Neuronal stem cell (in vitro differentiated cells): ENCODE results near the gene USP10.

Experiments
- DNase-seq: peaks from one replicate; pipeline ENCODE4 v3.0.0-alpha.2; 2013; ENCODE audit warnings: low spot score
- H2AFZ ChIP-seq: one replicate; pipeline ENCODE4 v1.6.1; 2013; ENCODE audit warnings: mild to moderate bottlenecking, low read length, inconsistent platforms
- H2AK5ac ChIP-seq: 2 replicates; pipeline ENCODE4 v1.6.1; 2013; ENCODE audit warnings: low read depth, mild to moderate bottlenecking, inconsistent platforms, low read length, moderate library complexity, mixed read lengths
- H2BK120ac ChIP-seq: 2 replicates; pipeline ENCODE4 v1.6.1; 2013; ENCODE audit warnings: low read depth, mild to moderate bottlenecking, inconsistent platforms, low read length, moderate library complexity, mixed read lengths
- H2BK12ac ChIP-seq: one replicate; pipeline ENCODE4 v1.6.1; 2013; ENCODE audit warnings: low read length, inconsistent platforms
- H2BK15ac ChIP-seq: 2 replicates; pipeline ENCODE4 v1.6.1; 2013; ENCODE audit warnings: mild to moderate bottlenecking, low read length, inconsistent platforms, mixed read lengths
- H2BK5ac ChIP-seq: one replicate; pipeline ENCODE4 v1.6.1; 2013; ENCODE audit warnings: inconsistent platforms, mild to moderate bottlenecking, low read length, moderate library complexity
- H3K14ac ChIP-seq: one replicate; pipeline ENCODE4 v1.6.1; 2013; ENCODE audit warnings: low read length, inconsistent platforms
- H3K18ac ChIP-seq: 2 replicates; pipeline ENCODE4 v1.6.1; 2013; ENCODE audit warnings: low read length, inconsistent platforms
- H3K23ac ChIP-seq: 2 replicates; pipeline ENCODE4 v1.6.1; 2013; ENCODE audit warnings: low read depth, mild to moderate bottlenecking, mixed read lengths, low read length, inconsistent platforms; ENCODE audit not compliant: poor library complexity
- H3K27ac ChIP-seq: replicated peaks from 3 replicates; pipeline ENCODE4 v1.5.1; 2013; ENCODE audit warnings: low read length, inconsistent platforms
- H3K27me3 ChIP-seq, 3 experiments: 2 replicates each; pipeline ENCODE4 v1.6.1; 2013; ENCODE audit warnings: low read length in 3 of 3, mild to moderate bottlenecking in 2 of 3, inconsistent platforms in 1 of 3, low read depth in 1 of 3, mixed read lengths in 1 of 3, moderate library complexity in 1 of 3; ENCODE audit not compliant: control insufficient read depth in 3 of 3, insufficient read depth in 3 of 3
- H3K36me3 ChIP-seq, 2 donors: replicated peaks in 1 of 2; 2 replicates each; pipeline ENCODE4 v1.6.1; 2013; ENCODE audit warnings: low read length in 2 of 2; ENCODE audit not compliant: control insufficient read depth in 2 of 2, insufficient read depth in 2 of 2
- H3K4ac ChIP-seq: 2 replicates; pipeline ENCODE4 v1.6.1; 2013; ENCODE audit warnings: inconsistent platforms, mild to moderate bottlenecking, low read length, moderate library complexity
- H3K4me1 ChIP-seq, 2 donors: 1 replicate in 1 of 2; 2 replicates in 1 of 2; pipeline ENCODE4 v1.6.1; 2013; ENCODE audit warnings: low read length in 2 of 2, low read depth in 1 of 2; ENCODE audit not compliant: control insufficient read depth in 2 of 2, insufficient read depth in 1 of 2
- H3K4me2 ChIP-seq: one replicate; pipeline ENCODE4 v1.6.1; 2013; ENCODE audit warnings: mild to moderate bottlenecking, low read length, inconsistent platforms; ENCODE audit not compliant: insufficient read depth, poor library complexity, severe bottlenecking
- H3K4me3 ChIP-seq, 2 donors: 2 replicates each; pipeline ENCODE4 v1.5.1; 2013; ENCODE audit warnings: low read length in 2 of 2, mild to moderate bottlenecking in 2 of 2, inconsistent platforms in 1 of 2, moderate library complexity in 1 of 2
- H3K79me1 ChIP-seq: one replicate; pipeline ENCODE4 v1.6.1; 2013; ENCODE audit warnings: low read depth, mild to moderate bottlenecking, inconsistent platforms, low read length, moderate library complexity
- H3K9ac ChIP-seq: one replicate; pipeline ENCODE4 v1.6.1; 2013; ENCODE audit warnings: mild to moderate bottlenecking, low read depth, low read length, inconsistent platforms; ENCODE audit not compliant: poor library complexity
- H3K9me3 ChIP-seq, 2 donors: replicated peaks in 1 of 2; 2 replicates each; pipeline versions ENCODE3 to v1.6.1; 2013; ENCODE audit warnings: low read length in 2 of 2, mild to moderate bottlenecking in 2 of 2, inconsistent platforms in 1 of 2, low read depth in 1 of 2, mixed read lengths in 1 of 2, moderate library complexity in 1 of 2; ENCODE audit not compliant: control insufficient read depth in 2 of 2, insufficient read depth in 1 of 2
- H4K8ac ChIP-seq: one replicate; pipeline ENCODE4 v1.6.1; 2013; ENCODE audit warnings: low read depth, mild to moderate bottlenecking, inconsistent platforms, low read length, moderate library complexity
- H4K91ac ChIP-seq: one replicate; pipeline ENCODE4 v1.6.1; 2013; ENCODE audit warnings: low read length, low read depth, mild to moderate bottlenecking, inconsistent platforms; ENCODE audit not compliant: poor library complexity
- WGBS, 2 donors: extraction: QIAGEN DNeasy Blood & Tissue Kit; methylation state at CpG; one replicate each; pipeline ENCODE4 v1.1.7; 2013; ENCODE audit warnings: missing lambda C conversion rate in 2 of 2, mixed read lengths in 1 of 2; ENCODE audit not compliant: insufficient read length in 2 of 2, insufficient replicate concordance in 1 of 2; ENCODE audit errors: extremely low coverage in 2 of 2; 5-methylcytosine and 5-hydroxymethylcytosine counted together

USP10 gene

DNA sequence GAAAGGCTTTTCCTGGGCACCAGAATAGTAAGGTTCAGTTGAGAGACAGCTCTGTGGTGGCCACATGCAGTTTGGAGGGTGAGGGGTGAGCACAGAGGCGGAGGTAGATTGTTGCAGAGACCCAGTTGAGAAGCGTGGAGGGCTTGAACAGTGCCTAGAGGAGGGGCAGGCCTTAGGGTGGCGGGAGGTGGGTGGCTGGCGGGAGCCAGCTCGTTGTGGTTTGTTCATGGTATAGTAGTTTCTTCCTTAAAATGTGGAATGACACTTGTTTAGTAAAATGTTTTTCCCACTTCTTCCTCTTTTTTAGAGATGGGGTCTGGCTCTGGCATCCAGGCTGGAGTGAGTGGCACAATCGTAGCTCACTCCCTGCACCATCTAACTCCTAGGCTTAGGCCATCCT lies 14.2 kb downstream of the USP10 start:
- no peak overlapping the region for H2BK120ac ChIP-seq
- H3K9ac ChIP-seq: no peak overlapping the region
- H2BK12ac ChIP-seq: no peak overlapping the region
- no peak overlapping the region for H2BK15ac ChIP-seq
- no peak overlapping the region for H3K18ac ChIP-seq
- H2BK5ac ChIP-seq: no peak overlapping the region
- no peak overlapping the region for H3K27ac ChIP-seq
- H3K4me2 ChIP-seq: no peak overlapping the region
- H3K23ac ChIP-seq: no peak overlapping the region
- peaks cover 8% of the 10 kb centered on the region for H3K79me1 ChIP-seq
- WGBS, 2 donors: no CpG with 5 or more reads among the region's 6 CpGs
- H3K4me3 ChIP-seq: no peak overlapping the region
- no peak overlapping the region for H3K4ac ChIP-seq
- peaks cover 12 to 66% of the 10 kb centered on the region in 2 donors for H3K36me3 ChIP-seq
- H2AK5ac ChIP-seq: no peak overlapping the region
- H3K9me3 ChIP-seq: no peaks in the 10 kb centered on the region
- no peak for DNase-seq
- H2AFZ ChIP-seq: no peak overlapping the region
- H4K8ac ChIP-seq: no peak overlapping the region
- H4K91ac ChIP-seq: no peak overlapping the region
- H3K14ac ChIP-seq: no peak overlapping the region
- H3K4me1 ChIP-seq: peaks cover 0 to 2% of the 10 kb centered on the region in 2 donors
- H3K27me3 ChIP-seq: no peaks in the 10 kb centered on the region

GRCh38 chr16:84715424-84715823 lies 15.6 kb downstream of the USP10 start:
- Histone ChIP-seq H3K4me1 (no peaks in the 10 kb centered on the region), H3K27ac (no peak overlapping the region), H4K8ac (no peak overlapping the region), H3K9ac (no peak overlapping the region), H3K79me1 (peaks cover 10% of the 10 kb centered on the region), H3K4me2 (no peak overlapping the region), H3K27me3 (no peaks in the 10 kb centered on the region), H3K14ac (no peak overlapping the region), H4K91ac (no peak overlapping the region), H2AK5ac (no peak overlapping the region), H2BK15ac (no peak overlapping the region), H3K4ac (no peak overlapping the region), H3K9me3 (no peaks in the 10 kb centered on the region), H2BK5ac (no peak overlapping the region), H2BK12ac (no peak overlapping the region), H3K18ac (no peak overlapping the region), H3K36me3 (peaks cover 10 to 73% of the 10 kb centered on the region in 2 donors), H3K4me3 (no peak overlapping the region), H2BK120ac (no peak overlapping the region), H2AFZ (no peak overlapping the region), H3K23ac (no peak overlapping the region)
- no CpG with 5 or more reads among the region's 3 CpGs for WGBS, 2 donors
- DNase-seq: no peak

GRCh38 chr16:84715854-84716253 lies 16.1 kb downstream of the USP10 start:
- H3K4me1 ChIP-seq: no peaks in the 10 kb centered on the region
- no peaks in the 10 kb centered on the region for H3K9me3 ChIP-seq
- no peak overlapping the region for H3K9ac ChIP-seq
- H3K4me3 ChIP-seq: peak overlapping the region in 1 of 2 donors; percentile 26
- no peak overlapping the region for H3K23ac ChIP-seq
- no peak overlapping the region for H4K8ac ChIP-seq
- no peak for DNase-seq
- H3K27ac ChIP-seq: no peak overlapping the region
- peaks cover 10 to 70% of the 10 kb centered on the region in 2 donors for H3K36me3 ChIP-seq
- no peak overlapping the region for H2BK5ac ChIP-seq
- H4K91ac ChIP-seq: no peak overlapping the region
- H2BK12ac ChIP-seq: no peak overlapping the region
- peaks cover 10% of the 10 kb centered on the region for H3K79me1 ChIP-seq
- no peak overlapping the region for H3K18ac ChIP-seq
- H3K27me3 ChIP-seq: no peaks in the 10 kb centered on the region
- no peak overlapping the region for H3K4me2 ChIP-seq
- no peak overlapping the region for H2AFZ ChIP-seq
- WGBS, 2 donors: no CpG with 5 or more reads among the region's 7 CpGs
- H2AK5ac ChIP-seq: no peak overlapping the region
- no peak overlapping the region for H2BK120ac ChIP-seq
- no peak overlapping the region for H2BK15ac ChIP-seq
- no peak overlapping the region for H3K14ac ChIP-seq
- no peak overlapping the region for H3K4ac ChIP-seq

- H3K79me1 ChIP-seq: peaks cover 10% of the 10 kb centered on the region
- no peak overlapping the region for H2BK5ac ChIP-seq
- H3K9me3 ChIP-seq: no peaks in the 10 kb centered on the region
- H4K8ac ChIP-seq: no peak overlapping the region
- H2BK15ac ChIP-seq: no peak overlapping the region
- peaks cover 10 to 70% of the 10 kb centered on the region in 2 donors for H3K36me3 ChIP-seq
- H2AFZ ChIP-seq: no peak overlapping the region
- no peak overlapping the region for H3K9ac ChIP-seq
- H3K23ac ChIP-seq: no peak overlapping the region
- H3K27ac ChIP-seq: no peak overlapping the region
- H3K27me3 ChIP-seq: no peaks in the 10 kb centered on the region
- no CpG with 5 or more reads among the region's 7 CpGs for WGBS, 2 donors
- H4K91ac ChIP-seq: no peak overlapping the region
- H3K4me3 ChIP-seq: no peak overlapping the region
- H2BK120ac ChIP-seq: no peak overlapping the region
- no peak for DNase-seq
- no peak overlapping the region for H3K14ac ChIP-seq
- H3K4me1 ChIP-seq: no peaks in the 10 kb centered on the region
- no peak overlapping the region for H2BK12ac ChIP-seq
- no peak overlapping the region for H3K4ac ChIP-seq
- H3K18ac ChIP-seq: no peak overlapping the region
- no peak overlapping the region for H2AK5ac ChIP-seq
- H3K4me2 ChIP-seq: no peak overlapping the region
Measured at GRCh38 chr16:84716740-84717139, 16.9 kb downstream of the USP10 start.
